Measurements from ENCODE around the gene PLEK.
A peak's percentile ranks its signal among the peaks of the same experiment; 100 is the strongest.
"Not testable (repeated sequence)": the region's sequence is repeated elsewhere in the genome, so short reads cannot be mapped to it uniquely, and the experiment has no call there.

The PLEK gene

DNA sequence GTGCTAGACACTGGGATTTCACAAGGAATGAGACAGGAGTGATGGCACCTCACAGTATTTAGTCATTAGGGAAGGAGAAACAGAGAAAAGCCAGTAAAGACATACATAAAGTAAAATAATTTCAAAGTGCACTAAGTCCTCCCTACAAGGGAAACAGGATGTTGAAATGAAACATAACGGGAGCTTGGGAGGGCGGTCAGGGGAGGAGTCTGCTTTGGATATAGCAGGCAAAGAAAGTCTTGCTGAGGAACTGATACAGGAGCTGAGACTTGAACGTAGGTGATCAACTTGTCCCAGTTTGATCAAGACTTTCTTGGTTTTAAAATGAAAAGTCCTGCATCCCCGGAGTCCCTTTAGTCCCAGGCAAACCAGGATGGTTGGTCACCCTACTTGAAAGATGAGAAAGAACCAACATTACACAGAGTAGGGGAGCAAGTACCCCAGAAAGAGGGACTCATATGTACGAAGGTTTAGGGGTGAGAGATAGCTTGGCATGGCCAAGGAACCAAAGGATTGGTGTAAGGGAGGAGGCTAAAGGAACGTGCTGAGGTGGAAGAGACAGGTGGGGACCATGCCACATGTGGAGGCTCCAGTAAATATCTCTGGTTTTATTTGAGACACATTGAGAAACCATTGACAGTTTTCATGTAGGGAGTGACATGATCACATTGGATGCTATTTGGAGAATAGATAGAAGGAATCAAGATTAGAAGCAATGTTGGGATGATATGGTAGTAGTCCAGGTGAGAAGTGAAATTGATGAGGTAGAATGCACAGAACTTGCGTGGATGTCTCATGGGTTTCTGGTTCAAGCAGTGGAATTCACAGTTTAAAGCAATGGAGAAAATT, 73.6 kb downstream of the PLEK start:
- H3K9me3 Mint-ChIP-seq: peaks cover 0 to 5% of the 10 kb centered on the region in 2 donors
- peak overlapping the region; percentile 11 to 66 for H3K4me3 Mint-ChIP-seq
- peaks cover 0 to 5% of the 10 kb centered on the region in 2 donors for H3K36me3 Mint-ChIP-seq
- H3K27ac Mint-ChIP-seq: peak overlapping the region; percentile 96
- H3K4me1 Mint-ChIP-seq: peaks cover 36 to 53% of the 10 kb centered on the region in 2 donors
- ATAC-seq (replicated peaks): peak; percentile 49 to 61
- no peaks in the 10 kb centered on the region for H3K27me3 Mint-ChIP-seq
- peak; percentile 36 for DNase-seq

- Mint-ChIP-seq H3K9me3 (peaks cover 0 to 1% of the 10 kb centered on the region in 2 donors), H3K36me3 (peaks cover 0 to 5% of the 10 kb centered on the region in 2 donors), H3K4me3 (peak overlapping the region; percentile 57 to 65), H3K4me1 (peaks cover 29 to 39% of the 10 kb centered on the region in 2 donors), H3K27me3 (no peaks in the 10 kb centered on the region), H3K27ac (peak overlapping the region; percentile 94)
- ATAC-seq (replicated peaks) (peak; percentile 93 to 98), DNase-seq (peak; percentile 90)
These were observed 76.3 kb downstream of the PLEK start for GRCh38 chr2:68441179-68441993.

- Mint-ChIP-seq H3K27me3 (no peaks in the 10 kb centered on the region), H3K27ac (no peak overlapping the region), H3K4me1 (peaks cover 24 to 33% of the 10 kb centered on the region in 2 donors), H3K4me3 (no peak overlapping the region), H3K9me3 (peaks cover 0 to 1% of the 10 kb centered on the region in 2 donors), H3K36me3 (peaks cover 0 to 5% of the 10 kb centered on the region in 2 donors)
- no peak for DNase-seq
- ATAC-seq (replicated peaks): no peak
These were observed 76.9 kb downstream of the PLEK start for GRCh38 chr2:68441994-68442322.

DNA sequence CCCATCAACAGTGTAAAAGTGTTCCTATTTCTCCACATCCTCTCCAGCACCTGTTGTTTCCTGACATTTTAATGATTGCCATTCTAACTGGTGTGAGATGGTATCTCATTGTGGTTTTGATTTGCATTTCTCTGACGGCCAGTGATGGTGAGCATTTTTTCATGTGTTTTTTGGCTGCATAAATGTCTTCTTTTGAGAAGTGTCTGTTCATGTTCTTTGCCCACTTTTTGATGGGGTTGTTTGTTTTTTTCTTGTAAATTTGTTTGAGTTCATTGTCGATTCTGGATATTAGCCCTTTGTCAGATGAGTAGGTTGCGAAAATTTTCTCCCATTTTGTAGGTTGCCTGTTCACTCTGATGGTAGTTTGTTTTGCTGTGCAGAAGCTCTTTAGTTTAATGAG, 81.3 kb downstream of the PLEK start:
- H3K4me1 Mint-ChIP-seq; H3K27me3 Mint-ChIP-seq; H3K36me3 Mint-ChIP-seq; DNase-seq; H3K27ac Mint-ChIP-seq; H3K9me3 Mint-ChIP-seq; ATAC-seq (replicated peaks); H3K4me3 Mint-ChIP-seq: not testable (repeated sequence)
